Aorta (tissue), 5 donors: ENCODE data around the gene ADD2. TPM values are rescaled to one million over a fixed set of nuclear protein-coding genes. Genes with fewer than 3 reads are reported as not detected.

Source experiments
- ATAC-seq: fragments of 200-7000 bp; cut with Tn5 transposase; one replicate; pipeline ENCODE4 v1.9.1; 2022; ENCODE audit warnings: moderate library complexity; ENCODE audit not compliant: low FRiP score
- DNase-seq, 2 donors: peaks; one replicate each; pipeline ENCODE4 v3.0.0-alpha.2; 2020
- H3K27ac ChIP-seq, 2 donors: one replicate each; pipeline ENCODE4 v1.5.1; 2013; ENCODE audit warnings: low read length in 2 of 2, mild to moderate bottlenecking in 2 of 2, moderate library complexity in 2 of 2, control low read depth in 1 of 2, inconsistent platforms in 1 of 2, low read depth in 1 of 2
- H3K27me3 ChIP-seq, 2 donors: one replicate each; pipeline ENCODE4 v1.6.1; 2013; ENCODE audit warnings: control low read depth in 1 of 2, low read length in 1 of 2, mild to moderate bottlenecking in 1 of 2, moderate library complexity in 1 of 2; ENCODE audit not compliant: insufficient read depth in 2 of 2, control insufficient read depth in 1 of 2
- H3K36me3 ChIP-seq, 2 donors: one replicate each; pipeline ENCODE4 v1.6.1; 2013; ENCODE audit warnings: control low read depth in 1 of 2, low read length in 1 of 2, mild to moderate bottlenecking in 1 of 2; ENCODE audit not compliant: insufficient read depth in 2 of 2, control insufficient read depth in 1 of 2
- H3K4me1 ChIP-seq, 2 donors: one replicate each; pipeline ENCODE4 v1.6.1; 2013; ENCODE audit warnings: low read length in 2 of 2, control low read depth in 1 of 2, mild to moderate bottlenecking in 1 of 2, moderate library complexity in 1 of 2; ENCODE audit not compliant: insufficient read depth in 2 of 2, control insufficient read depth in 1 of 2
- H3K4me3 ChIP-seq, 2 donors: one replicate each; pipeline ENCODE4 v1.5.1; 2013; ENCODE audit warnings: low read length in 2 of 2, control low read depth in 1 of 2, mild to moderate bottlenecking in 1 of 2
- H3K9me3 ChIP-seq: one replicate; pipeline ENCODE4 v1.6.1; 2013; ENCODE audit warnings: mild to moderate bottlenecking, low read length; ENCODE audit not compliant: control insufficient read depth
- WGBS, 2 donors: extraction: QIAGEN DNeasy Blood & Tissue Kit; methylation state at CpG; one replicate each; pipeline ENCODE4 v1.1.7; 2013; 5-methylcytosine and 5-hydroxymethylcytosine counted together
- intact Hi-C, 2 donors: fragments of 100-400 bp; cut with DNase I; formaldehyde crosslinking; loops; one replicate each; pipeline versions ENCODE4 v1.14.2 to v1.15.0; 2022
- polyA plus RNA-seq, 2 donors: library from polyadenylated mRNA; stranded (reverse); fragments of 200-250 nt; gene quantifications; one replicate each; pipeline ENCODE4 v1.2.3, GENCODE V29; 2013
- total RNA-seq, 2 donors: library from RNA; stranded (reverse); fragmentation: NEBNext Ultra II Directional; extraction: Animal tissue kit (Norgen Biotek cat#: 25700); gene quantifications; one replicate each; pipeline ENCODE4 v1.2.1, GENCODE V29; 2021
- donor health status: healthy with polysubstance abuse.
- donor health status: Bipolar disorder and iron deficiency.
- donor health status: DM: no; HTN: no; CAD: no.
- donor health status: DM: no; HTN: no; CAD: no.
- donor health status: DM: yes; HTN: yes; CAD: no.

Gene ADD2
- total and polyA plus RNA-seq, 4 donors, result 0.15 to 5.3 (median 1.7) TPM; not detected in 1

DNA sequence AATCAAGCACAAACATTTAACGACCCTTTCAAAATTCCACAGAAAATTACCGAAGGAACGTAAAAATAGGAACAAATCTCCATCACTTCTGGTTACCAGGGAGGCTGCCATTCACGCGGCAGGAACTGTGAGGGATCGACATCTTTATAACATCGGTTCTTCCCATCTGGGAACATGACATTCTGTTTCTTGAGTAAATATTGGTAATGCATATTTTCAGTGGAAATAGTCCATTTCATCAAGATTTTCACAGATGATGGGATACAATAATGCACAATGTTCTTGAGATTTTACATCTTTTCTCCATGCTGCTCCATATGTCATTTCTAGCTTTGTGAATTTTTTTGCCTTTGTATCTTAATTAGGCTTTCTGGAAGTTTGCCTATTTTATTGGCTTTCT lies 10.0 kb downstream of the ADD2 start:
- no peaks in the 10 kb centered on the region for H3K9me3 ChIP-seq
- intact Hi-C loops, result no loop called here
- no peaks in the 10 kb centered on the region for H3K4me1 ChIP-seq
- WGBS, 2 donors, result 89% methylated on average over 7 of the region's 7 CpGs
- ATAC-seq (no peak), DNase-seq (no peak)
- no peak overlapping the region for H3K4me3 ChIP-seq
- no peaks in the 10 kb centered on the region for H3K36me3 ChIP-seq
- H3K27me3 ChIP-seq, result no peaks in the 10 kb centered on the region
- H3K27ac ChIP-seq, result no peak overlapping the region

DNA sequence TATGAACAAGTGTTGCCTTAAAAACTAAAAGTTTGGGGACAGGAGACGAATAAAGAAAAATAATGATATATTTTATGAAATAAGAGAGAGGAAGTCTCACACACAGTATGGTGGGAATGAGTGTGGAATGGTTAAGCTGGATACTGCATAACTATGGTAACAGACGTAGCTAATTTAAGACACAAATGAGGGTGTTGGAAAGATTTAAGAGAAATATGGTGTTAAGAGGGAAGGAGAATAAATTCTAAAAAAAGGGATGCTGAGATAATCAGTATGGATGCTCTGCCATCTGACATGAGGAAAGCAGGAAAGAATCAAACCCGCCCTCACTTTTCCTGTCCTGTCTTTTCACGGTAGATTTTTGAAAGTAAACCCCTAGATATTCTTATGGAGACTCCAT lies 10.6 kb downstream of the ADD2 start:
- ATAC-seq, result no peak
- WGBS, 2 donors, result 62 to 63% methylated on average over 4 of the region's 4 CpGs

DNA sequence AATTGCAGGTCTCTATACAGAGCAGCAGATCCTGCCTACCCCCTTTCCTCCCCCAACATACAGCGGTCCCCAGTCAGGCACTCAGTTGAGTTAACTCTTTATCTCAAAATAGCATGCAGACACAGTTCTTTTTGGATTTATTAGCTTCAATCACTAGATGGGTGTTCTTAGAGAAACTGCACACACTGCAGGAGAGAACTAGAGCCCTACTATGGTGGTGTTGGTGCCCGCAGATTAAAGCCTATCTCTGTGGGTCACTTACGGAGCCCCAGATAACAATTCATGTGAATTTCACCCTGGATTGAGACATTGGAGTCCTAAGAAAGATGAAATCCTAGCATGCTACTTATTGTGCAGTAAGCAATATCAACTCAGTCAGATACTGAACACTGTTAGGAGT lies 11.9 kb downstream of the ADD2 start:
- no peak overlapping the region for H3K27ac ChIP-seq
- no peaks in the 10 kb centered on the region for H3K27me3 ChIP-seq
- 69 to 73% methylated on average over 3 of the region's 3 CpGs for WGBS, 2 donors
- H3K36me3 ChIP-seq, result no peaks in the 10 kb centered on the region
- ATAC-seq (no peak), DNase-seq (no peak)
- H3K4me1 ChIP-seq, result no peaks in the 10 kb centered on the region
- H3K4me3 ChIP-seq, result no peak overlapping the region
- H3K9me3 ChIP-seq, result no peaks in the 10 kb centered on the region
- intact Hi-C loops, result no loop called here

More for the DNA sequence above, 10.6 kb downstream of the ADD2 start:
- H3K9me3 ChIP-seq, result no peaks in the 10 kb centered on the region
- intact Hi-C loops, result no loop called here
- DNase-seq, result no peak
- H3K27me3 ChIP-seq, result no peaks in the 10 kb centered on the region
- no peaks in the 10 kb centered on the region for H3K4me1 ChIP-seq
- H3K36me3 ChIP-seq, result no peaks in the 10 kb centered on the region
- H3K4me3 ChIP-seq, result no peak overlapping the region
- H3K27ac ChIP-seq, result no peak overlapping the region

DNA sequence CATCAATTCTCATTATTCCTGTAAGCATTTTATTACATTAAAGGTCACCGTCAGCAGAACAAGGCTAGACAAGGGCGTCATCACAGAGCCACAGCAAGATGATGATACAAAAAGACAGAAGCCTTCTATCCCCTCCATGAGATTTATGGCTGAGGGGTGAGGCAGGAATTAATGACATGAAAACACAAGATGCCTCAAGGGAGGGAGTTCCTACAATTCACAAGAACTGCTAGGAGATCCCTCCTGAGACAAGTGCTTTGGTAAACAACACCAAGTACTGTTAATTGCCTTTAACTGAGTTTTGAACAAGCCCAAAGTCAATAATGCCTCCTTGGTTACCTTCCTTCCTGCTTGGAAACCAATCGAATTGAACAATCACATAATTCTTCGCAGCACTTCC lies 14.1 kb downstream of the ADD2 start:
- no peaks in the 10 kb centered on the region for H3K36me3 ChIP-seq
- WGBS, 2 donors, result 64 to 65% methylated on average over 4 of the region's 4 CpGs
- intact Hi-C loops, result no loop called here
- ATAC-seq (no peak), DNase-seq (no peak)
- H3K4me3 ChIP-seq, result no peak overlapping the region
- H3K27ac ChIP-seq, result no peak overlapping the region
- no peaks in the 10 kb centered on the region for H3K4me1 ChIP-seq
- no peaks in the 10 kb centered on the region for H3K27me3 ChIP-seq
- no peaks in the 10 kb centered on the region for H3K9me3 ChIP-seq

DNA sequence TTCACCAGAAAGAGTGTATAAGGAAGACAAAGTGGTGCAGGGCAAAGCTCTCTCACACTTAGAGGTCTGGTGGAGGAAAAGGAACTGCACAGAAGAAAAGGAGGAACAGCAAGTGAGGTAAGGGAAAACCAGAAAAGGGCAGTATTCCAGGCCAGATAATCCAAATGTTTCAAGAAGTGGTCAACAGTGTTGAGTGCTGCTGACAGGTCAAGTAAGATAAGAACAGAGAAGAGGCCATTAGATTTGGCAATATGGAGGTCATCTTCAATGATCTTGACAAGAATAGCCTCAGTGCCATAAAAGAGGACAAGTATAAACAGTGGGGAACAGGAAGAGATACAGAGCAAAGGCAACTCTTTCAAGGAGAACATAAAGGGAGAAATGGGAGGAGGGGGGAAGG lies 15.0 kb downstream of the ADD2 start:
- ATAC-seq, result no peak
- H3K9me3 ChIP-seq, result no peaks in the 10 kb centered on the region

DNA sequence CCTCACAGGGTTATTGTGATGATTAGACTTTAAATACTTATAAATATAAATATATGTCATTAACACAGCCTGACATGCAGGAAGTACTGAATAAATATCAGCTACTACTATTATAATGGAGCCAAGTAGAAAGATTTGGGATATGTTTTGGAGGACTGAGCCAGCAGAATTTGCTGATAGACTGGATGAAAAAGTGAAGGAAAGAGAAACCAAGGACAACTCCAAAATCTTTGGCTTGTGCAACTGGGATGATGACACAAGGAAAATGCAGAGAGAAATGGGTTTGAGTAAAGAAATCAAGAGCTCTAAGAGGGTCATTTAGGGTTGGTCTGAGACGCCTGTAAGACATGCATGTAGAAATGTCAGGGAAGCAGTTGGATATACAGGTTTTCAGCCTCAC lies 15.6 kb downstream of the ADD2 start:
- Histone ChIP-seq H3K36me3 (no peaks in the 10 kb centered on the region), H3K4me3 (no peak overlapping the region), H3K27ac (no peak overlapping the region), H3K4me1 (no peaks in the 10 kb centered on the region), H3K9me3 (peaks cover under 1% of the 10 kb centered on the region), H3K27me3 (no peaks in the 10 kb centered on the region)
- no peak for ATAC-seq
- intact Hi-C loops, result no loop called here
- no peak for DNase-seq
- WGBS, 2 donors, result 53 to 79% methylated on average over 1 of the region's 1 CpG

More for the DNA sequence above, 15.0 kb downstream of the ADD2 start:
- Histone ChIP-seq H3K4me3 (no peak overlapping the region), H3K36me3 (no peaks in the 10 kb centered on the region), H3K4me1 (no peaks in the 10 kb centered on the region), H3K27ac (no peak overlapping the region), H3K27me3 (no peaks in the 10 kb centered on the region)
- intact Hi-C loops, result no loop called here
- no peak for DNase-seq

DNA sequence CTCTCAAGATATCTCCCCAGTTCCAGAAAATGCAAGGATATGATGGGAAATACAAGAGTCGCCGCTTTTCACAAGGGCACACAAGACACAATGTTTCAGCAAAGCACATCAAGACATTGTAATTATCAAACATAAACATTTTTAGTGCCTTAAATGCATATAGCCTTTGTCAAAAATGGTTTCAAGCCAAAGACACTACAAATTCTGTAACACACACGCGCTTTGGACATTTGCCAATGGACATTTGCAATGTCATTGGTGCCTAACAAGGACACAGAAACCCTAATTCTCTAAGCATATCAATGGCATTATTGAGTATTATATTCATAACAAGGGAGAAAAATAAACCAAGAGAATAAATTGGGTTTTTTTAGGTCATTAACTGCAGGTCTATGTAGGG lies 16.1 kb downstream of the ADD2 start:
- peaks cover 3% of the 10 kb centered on the region for H3K9me3 ChIP-seq
- no peaks in the 10 kb centered on the region for H3K27me3 ChIP-seq
- no peak overlapping the region for H3K27ac ChIP-seq
- DNase-seq (no peak), ATAC-seq (no peak)
- H3K4me1 ChIP-seq, result no peaks in the 10 kb centered on the region
- intact Hi-C loops, result no loop called here
- H3K36me3 ChIP-seq, result no peaks in the 10 kb centered on the region
- no peak overlapping the region for H3K4me3 ChIP-seq
- WGBS, 2 donors, result 51 to 69% methylated on average over 4 of the region's 4 CpGs

DNA sequence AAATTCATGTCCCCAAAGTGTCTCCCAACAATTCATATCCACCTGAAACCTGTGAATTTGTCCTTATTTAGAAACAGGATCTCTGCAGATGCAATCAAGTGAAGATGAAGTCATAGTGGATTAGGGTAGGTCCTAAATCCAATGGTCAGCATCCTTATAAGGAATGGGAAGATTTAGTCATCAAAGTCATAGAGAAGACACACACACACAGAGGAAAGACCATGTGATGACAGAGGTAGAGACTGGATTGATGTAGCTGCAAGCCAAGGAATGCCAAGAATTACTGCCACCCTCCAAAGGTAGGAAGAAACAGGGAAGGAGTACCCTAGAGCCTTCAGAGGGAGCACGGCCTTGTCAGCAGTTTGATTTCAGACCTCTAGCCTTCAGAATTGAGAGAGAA lies 17.7 kb downstream of the ADD2 start:
- no peak for DNase-seq
- no peaks in the 10 kb centered on the region for H3K36me3 ChIP-seq
- H3K27me3 ChIP-seq, result no peaks in the 10 kb centered on the region
- no peaks in the 10 kb centered on the region for H3K4me1 ChIP-seq
- H3K27ac ChIP-seq, result no peak overlapping the region
- intact Hi-C loops, result no loop called here
- no peak overlapping the region for H3K4me3 ChIP-seq
- H3K9me3 ChIP-seq, result peaks cover 3% of the 10 kb centered on the region
- no peak for ATAC-seq
- whole genome bisulfite sequencing, 2 donors, result 65 to 77% methylated on average over 1 of the region's 1 CpG

DNA sequence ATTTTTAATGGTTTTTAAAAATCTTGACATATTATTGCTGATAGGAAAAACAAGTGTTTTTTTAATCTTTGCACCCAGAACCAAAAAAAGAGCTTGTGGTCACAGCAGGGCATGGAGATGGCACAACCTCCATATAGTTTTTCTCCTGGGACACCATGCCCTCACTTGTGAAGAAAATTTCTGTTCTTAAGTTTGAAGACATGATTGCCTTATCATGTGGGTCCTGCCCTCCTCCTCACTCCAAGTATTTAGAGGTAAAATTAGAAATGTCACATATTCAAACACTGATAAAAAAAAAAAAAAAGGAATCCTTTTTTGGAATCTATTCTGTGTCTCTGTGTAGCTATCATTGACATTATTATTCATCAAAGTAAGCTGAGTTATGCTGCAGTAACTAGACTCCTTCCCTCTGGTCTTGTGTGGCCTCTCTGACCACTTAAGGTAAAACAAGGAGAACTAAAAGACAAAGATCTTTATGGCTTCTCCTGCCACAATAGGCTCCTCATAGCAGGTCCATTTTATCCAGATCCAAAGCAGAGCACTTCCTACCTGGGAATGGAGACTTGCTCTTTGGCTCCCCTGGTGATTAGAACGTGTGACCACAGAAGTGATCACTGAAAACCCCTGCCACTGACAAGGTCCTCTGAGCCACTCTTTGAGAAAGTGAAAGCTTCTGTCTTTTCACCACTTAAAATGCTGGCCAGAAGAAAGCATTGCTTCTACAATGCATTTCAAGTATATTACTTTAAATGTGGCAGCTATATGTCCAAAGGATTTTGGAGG lies 19.8 kb downstream of the ADD2 start:
- ATAC-seq (no peak), DNase-seq (no peak)
- peaks cover 3% of the 10 kb centered on the region for H3K9me3 ChIP-seq
- no peaks in the 10 kb centered on the region for H3K27me3 ChIP-seq
- H3K36me3 ChIP-seq, result no peaks in the 10 kb centered on the region
- intact Hi-C loops, result no loop called here
- no peaks in the 10 kb centered on the region for H3K4me1 ChIP-seq
- no peak overlapping the region for H3K4me3 ChIP-seq
- 14 to 25% methylated on average over 1 of the region's 1 CpG for WGBS, 2 donors
- H3K27ac ChIP-seq, result no peak overlapping the region
